Inflammatory macrophage (primary cell): ENCODE data around the gene TP53RK.
A peak's percentile ranks its signal among the peaks of the same experiment; 100 is the strongest.

Experiments used
- DNase-seq, 2 donors: peaks; one replicate each; pipeline ENCODE4 v3.0.0-alpha.2; 2020 to 2022

Gene TP53RK

DNA sequence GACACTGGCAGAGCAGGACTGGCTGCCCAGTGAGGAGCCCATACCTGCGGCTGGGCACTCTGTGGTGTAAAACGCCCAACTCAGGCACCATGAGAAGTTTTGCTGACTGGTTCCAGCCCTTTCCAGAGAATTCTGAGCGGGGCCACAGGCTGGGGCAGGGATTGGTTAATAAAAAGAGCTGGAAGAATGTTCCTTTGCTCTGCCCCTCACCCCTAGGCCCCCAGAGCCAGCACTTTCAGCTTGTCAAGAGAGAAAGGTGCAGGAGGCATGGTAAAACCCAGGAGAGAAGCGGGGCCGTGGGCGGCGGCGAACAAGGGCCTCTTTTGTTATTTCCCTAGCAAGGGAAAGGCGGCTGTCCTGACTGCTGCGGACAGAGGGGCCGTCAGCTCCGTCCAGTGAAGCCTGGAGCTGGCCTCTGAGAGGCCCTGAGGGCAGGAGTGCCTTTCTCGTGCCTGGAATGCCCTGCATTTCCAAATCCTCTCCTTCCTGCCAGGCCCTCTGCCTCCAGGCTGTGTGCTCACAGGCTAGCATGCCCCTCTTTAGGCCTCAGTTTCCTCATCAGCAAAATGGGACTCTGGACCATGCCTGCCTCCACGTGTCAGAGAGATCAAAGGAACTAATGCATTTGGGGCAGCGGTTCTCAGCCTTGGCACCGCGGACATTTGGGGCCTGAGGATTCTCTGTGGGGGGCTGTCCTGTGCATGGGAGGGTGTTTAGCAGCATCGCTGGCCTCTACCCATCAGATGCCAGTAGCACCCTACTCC lies 50.9 kb downstream of the TP53RK start:
- no peak for DNase-seq

DNA sequence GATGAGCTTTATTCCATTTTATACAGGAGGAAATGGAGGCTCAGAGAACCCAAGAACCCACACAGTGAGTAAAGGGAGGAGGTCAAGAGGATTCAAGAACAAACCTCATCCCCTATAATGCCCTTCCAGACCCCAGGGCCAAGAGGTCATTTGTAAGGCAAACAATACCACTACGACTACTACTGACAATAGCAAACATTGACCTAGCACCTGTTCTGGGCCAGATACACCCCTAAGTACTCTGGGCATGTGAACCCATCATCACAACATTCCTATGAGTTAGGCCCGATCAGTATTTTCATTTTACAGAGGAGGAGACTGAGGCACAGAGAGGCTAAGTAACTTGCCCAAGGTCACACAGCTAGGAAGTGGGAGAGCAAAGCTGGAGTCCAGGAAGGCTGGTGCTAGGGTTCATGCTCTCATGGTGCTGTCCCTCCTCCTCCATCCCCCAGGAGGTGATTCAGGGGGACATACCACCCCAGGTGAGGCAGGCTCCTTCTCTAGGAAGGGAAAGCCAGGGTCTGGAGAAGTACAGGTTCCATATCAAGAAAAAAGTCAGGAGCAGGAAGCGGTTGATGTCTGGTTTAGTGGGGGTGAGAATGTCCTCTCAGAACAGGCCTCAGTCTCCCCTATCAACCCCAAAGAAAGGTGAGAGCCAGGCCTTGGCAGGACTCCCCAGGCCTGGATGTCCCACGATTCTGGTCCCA lies 51.7 kb downstream of the TP53RK start:
- DNase-seq: no peak

GRCh38 chr20:46637020-46637419 lies 52.2 kb downstream of the TP53RK start:
- no peak for DNase-seq

- no peak for DNase-seq
Observed at GRCh38 chr20:46636514-46636913, 52.7 kb downstream of the TP53RK start.

- DNase-seq: peak; percentile 61 to 64
Observed at GRCh38 chr20:46635514-46636136, 53.6 kb downstream of the TP53RK start.

DNA sequence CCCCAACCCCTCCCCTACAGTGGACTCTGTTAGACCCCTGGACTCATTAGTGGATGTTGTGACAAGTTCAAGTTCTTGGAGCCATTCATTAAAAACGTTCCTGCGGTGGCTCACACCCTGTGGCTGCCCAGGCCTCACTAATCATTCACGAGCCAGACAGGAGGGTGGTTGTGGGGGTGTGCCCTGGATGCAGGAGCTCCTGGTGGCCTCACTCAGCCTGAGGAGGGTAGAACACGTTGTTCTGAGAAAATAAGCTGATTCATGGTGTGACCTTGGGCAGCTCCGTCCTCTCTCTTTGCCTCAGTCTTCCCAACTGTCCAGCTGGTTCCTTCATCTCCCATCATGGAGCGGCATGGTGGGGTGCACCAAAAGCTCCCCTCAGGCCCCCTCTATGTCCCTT lies 54.7 kb downstream of the TP53RK start:
- no peak for DNase-seq
